ENCODE results near the gene B3GAT3. TPM values are rescaled to one million over a fixed set of nuclear protein-coding genes. Genes with fewer than 3 reads are reported as not detected.

The B3GAT3 gene
- total and polyA plus RNA-seq, 10 donors, result 25.2 to 65.7 (median 39.8) TPM

- intact Hi-C loops (cut with DNase I; ENCODE audit: low total_unique reads), result no loop called here
- Histone ChIP-seq H3K4me3 (no peak overlapping the region), H3K4me1 (peaks cover 4 to 65% (median 25%) of the 10 kb centered on the region in 6 donors), H3K27ac (peak overlapping the region in 2 of 8 donors; percentile 58 to 70), H3K9me3 (no peaks in the 10 kb centered on the region), H3K36me3 (peaks cover 0 to 100% (median 96%) of the 10 kb centered on the region in 6 donors), H3K27me3 (replicated peaks in 1 of 7) (no peaks in the 10 kb centered on the region)
- TF ChIP-seq POLR2A (IDR thresholded peaks at IDR 0.05) (no peak), POLR2AphosphoS5 (IDR thresholded peaks at IDR 0.05) (no peak), CTCF (IDR thresholded peaks at IDR 0.05 in 8 of 11, conservative IDR thresholded peaks at IDR 0.05 in 3 of 11) (no peak)
- DNase-seq, result peak; percentile 32
- 44 to 79% (median 75%) methylated on average over 8 of the region's 8 CpGs for WGBS, 5 donors
Observed at GRCh38 chr11:62567018-62567633, 54.7 kb downstream of the B3GAT3 start.

GRCh38 chr11:62566247-62566646, 55.5 kb downstream of the B3GAT3 start:
- TF ChIP-seq POLR2A (IDR thresholded peaks at IDR 0.05) (no peak), CTCF (IDR thresholded peaks at IDR 0.05 in 8 of 11, conservative IDR thresholded peaks at IDR 0.05 in 3 of 11) (no peak), POLR2AphosphoS5 (IDR thresholded peaks at IDR 0.05) (no peak)
- Histone ChIP-seq H3K4me1 (peaks cover 4 to 62% (median 18%) of the 10 kb centered on the region in 6 donors), H3K4me3 (no peak overlapping the region), H3K27me3 (replicated peaks in 1 of 7) (no peaks in the 10 kb centered on the region), H3K9me3 (no peaks in the 10 kb centered on the region), H3K36me3 (peaks cover 0 to 100% (median 94%) of the 10 kb centered on the region in 6 donors), H3K27ac (peak overlapping the region in 2 of 8 donors; percentile 58 to 70)
- 91 to 96% (median 95%) methylated on average over 8 of the region's 8 CpGs for WGBS, 5 donors
- intact Hi-C loops (cut with DNase I; ENCODE audit: low total_unique reads), result no loop called here
- peak; percentile 25 for DNase-seq

Small RNAs within 50 kb of the gene (microRNA-seq; reads per million reads assigned to microRNA genes)
- gene MIR6747, result 0.70 to 1.1 (median 1.1) reads per million in 3 donors

Small RNAs within 50 kb of the gene (small RNA-seq; reads per million reads assigned to genes)
- gene AP001458.1 (0 reads per million in 4 donors), gene MIR6747 (0 to 0.06 (median 0) reads per million in 4 donors), gene SNORA57 (0 reads per million in 4 donors)

Other genes with a start within 250 kb of the B3GAT3 start
- gene SCGB1A1, start 203.0 kb downstream of the B3GAT3 start, total RNA-seq, result not detected
- gene SCGB1A1, start 203.0 kb downstream of the B3GAT3 start, polyA plus RNA-seq, result under 1 TPM in 1 of 3 donors, not detected in 2; 0.35 TPM
- 100 to 1,000 TPM; 168 to 370 (median 289) TPM for gene AHNAK, start 75.2 kb downstream of the B3GAT3 start, total RNA-seq
- 10 to 100 TPM; 11.8 to 24.0 (median 12.0) TPM for gene AHNAK, start 75.2 kb downstream of the B3GAT3 start, polyA plus RNA-seq
- gene EEF1G, start 48.1 kb downstream of the B3GAT3 start, total RNA-seq, result 1,000 to 10,000 TPM in 6 of 7 donors, 100 to 1,000 TPM in 1; 989 to 1,475 (median 1,270) TPM
- 1,000 to 10,000 TPM; 2,364 to 2,501 (median 2,474) TPM for gene EEF1G, start 48.1 kb downstream of the B3GAT3 start, polyA plus RNA-seq
- 10 to 100 TPM; 14.4 to 30.9 (median 20.1) TPM for gene TUT1, start 30.5 kb downstream of the B3GAT3 start, total RNA-seq
- gene TUT1, start 30.5 kb downstream of the B3GAT3 start, polyA plus RNA-seq, result 10 to 100 TPM; 14.5 to 24.1 (median 16.1) TPM
- 100 to 1,000 TPM; 102 to 154 (median 114) TPM for gene MTA2, start 20.1 kb downstream of the B3GAT3 start, total RNA-seq
- 10 to 100 TPM; 55.3 to 94.6 (median 58.5) TPM for gene MTA2, start 20.1 kb downstream of the B3GAT3 start, polyA plus RNA-seq
- gene EML3, start 9.2 kb downstream of the B3GAT3 start, total RNA-seq, result 100 to 1,000 TPM in 5 of 7 donors, 10 to 100 TPM in 2; 46.7 to 159 (median 116) TPM
- 100 to 1,000 TPM in 1 of 3 donors, 10 to 100 TPM in 2; 51.0 to 116 (median 78.6) TPM for gene EML3, start 9.2 kb downstream of the B3GAT3 start, polyA plus RNA-seq
- 1 to 10 TPM; 4.3 to 8.8 (median 5.6) TPM for gene ROM1, start 8.7 kb downstream of the B3GAT3 start, total RNA-seq
- 10 to 100 TPM in 1 of 3 donors, 1 to 10 TPM in 2; 4.2 to 15.0 (median 6.1) TPM for gene ROM1, start 8.7 kb downstream of the B3GAT3 start, polyA plus RNA-seq
- 100 to 1,000 TPM; 122 to 245 (median 198) TPM for gene GANAB, start 24.6 kb upstream of the B3GAT3 start, total RNA-seq
- gene GANAB, start 24.6 kb upstream of the B3GAT3 start, polyA plus RNA-seq, result 10 to 100 TPM; 49.0 to 72.4 (median 53.6) TPM
- 10 to 100 TPM; 16.9 to 34.5 (median 24.8) TPM for gene INTS5, start 31.3 kb upstream of the B3GAT3 start, total RNA-seq
- 10 to 100 TPM in 1 of 3 donors, 1 to 10 TPM in 2; 4.4 to 13.7 (median 7.0) TPM for gene INTS5, start 31.3 kb upstream of the B3GAT3 start, polyA plus RNA-seq
- 10 to 100 TPM; 30.9 to 43.7 (median 42.5) TPM for gene C11orf98, start 43.2 kb upstream of the B3GAT3 start, total RNA-seq
- gene C11orf98, start 43.2 kb upstream of the B3GAT3 start, polyA plus RNA-seq, result 100 to 1,000 TPM; 144 to 164 (median 152) TPM
- gene CSKMT, start 43.3 kb upstream of the B3GAT3 start, total RNA-seq, result 10 to 100 TPM in 6 of 7 donors, 1 to 10 TPM in 1; 3.0 to 19.4 (median 13.2) TPM
- gene CSKMT, start 43.3 kb upstream of the B3GAT3 start, polyA plus RNA-seq, result 10 to 100 TPM; 32.6 to 59.4 (median 40.3) TPM
- 1 to 10 TPM; 4.9 to 6.5 (median 5.9) TPM for gene UQCC3, start 49.7 kb upstream of the B3GAT3 start, total RNA-seq
- gene UQCC3, start 49.7 kb upstream of the B3GAT3 start, polyA plus RNA-seq, result 10 to 100 TPM; 20.2 to 23.7 (median 23.3) TPM
- gene LBHD1, start 50.3 kb upstream of the B3GAT3 start, total RNA-seq, result 10 to 100 TPM in 6 of 7 donors, 1 to 10 TPM in 1; 10.0 to 20.2 (median 12.8) TPM
- gene LBHD1, start 50.3 kb upstream of the B3GAT3 start, polyA plus RNA-seq, result 10 to 100 TPM in 2 of 3 donors, 1 to 10 TPM in 1; 7.3 to 21.2 (median 15.1) TPM
- 100 to 1,000 TPM in 6 of 7 donors, 10 to 100 TPM in 1; 93.8 to 158 (median 128) TPM for gene UBXN1, start 57.1 kb upstream of the B3GAT3 start, total RNA-seq
- 100 to 1,000 TPM; 198 to 209 (median 203) TPM for gene UBXN1, start 57.1 kb upstream of the B3GAT3 start, polyA plus RNA-seq
- gene LRRN4CL, start 67.5 kb upstream of the B3GAT3 start, total RNA-seq, result not detected
- gene LRRN4CL, start 67.5 kb upstream of the B3GAT3 start, polyA plus RNA-seq, result under 1 TPM; 0.04 to 0.48 (median 0.17) TPM
- 10 to 100 TPM; 25.6 to 66.0 (median 34.4) TPM for gene BSCL2, start 85.4 kb upstream of the B3GAT3 start, total RNA-seq
- 10 to 100 TPM; 47.7 to 62.6 (median 47.8) TPM for gene BSCL2, start 85.4 kb upstream of the B3GAT3 start, polyA plus RNA-seq
- gene GNG3, start 85.7 kb upstream of the B3GAT3 start, total RNA-seq, result not detected
- under 1 TPM in 2 of 3 donors, not detected in 1; 0.12 to 0.13 TPM for gene GNG3, start 85.7 kb upstream of the B3GAT3 start, polyA plus RNA-seq
- 10 to 100 TPM; 39.3 to 62.8 (median 48.5) TPM for gene HNRNPUL2, start 105.5 kb upstream of the B3GAT3 start, total RNA-seq
- gene HNRNPUL2, start 105.5 kb upstream of the B3GAT3 start, polyA plus RNA-seq, result 10 to 100 TPM; 26.4 to 37.1 (median 29.3) TPM
- gene TTC9C, start 106.5 kb upstream of the B3GAT3 start, total RNA-seq, result 10 to 100 TPM; 25.4 to 47.1 (median 30.5) TPM
- 10 to 100 TPM; 27.8 to 35.6 (median 33.4) TPM for gene TTC9C, start 106.5 kb upstream of the B3GAT3 start, polyA plus RNA-seq
- 10 to 100 TPM in 5 of 7 donors, 1 to 10 TPM in 2; 6.6 to 14.5 (median 11.1) TPM for gene ZBTB3, start 132.2 kb upstream of the B3GAT3 start, total RNA-seq
- 1 to 10 TPM; 3.2 to 4.9 (median 3.9) TPM for gene ZBTB3, start 132.2 kb upstream of the B3GAT3 start, polyA plus RNA-seq
- gene POLR2G, start 139.6 kb upstream of the B3GAT3 start, total RNA-seq, result 10 to 100 TPM; 52.1 to 74.0 (median 60.2) TPM
- gene POLR2G, start 139.6 kb upstream of the B3GAT3 start, polyA plus RNA-seq, result 100 to 1,000 TPM; 129 to 153 (median 135) TPM
- gene TAF6L, start 149.4 kb upstream of the B3GAT3 start, total RNA-seq, result 10 to 100 TPM; 16.6 to 28.8 (median 23.7) TPM
- gene TAF6L, start 149.4 kb upstream of the B3GAT3 start, polyA plus RNA-seq, result 10 to 100 TPM; 11.9 to 37.5 (median 21.1) TPM
- gene TMEM179B, start 165.4 kb upstream of the B3GAT3 start, total RNA-seq, result 10 to 100 TPM; 39.0 to 80.8 (median 48.3) TPM
- gene TMEM179B, start 165.4 kb upstream of the B3GAT3 start, polyA plus RNA-seq, result 10 to 100 TPM; 46.1 to 57.1 (median 54.6) TPM
- gene TMEM223, start 170.0 kb upstream of the B3GAT3 start, total RNA-seq, result 10 to 100 TPM; 11.2 to 27.8 (median 13.6) TPM
- gene TMEM223, start 170.0 kb upstream of the B3GAT3 start, polyA plus RNA-seq, result 10 to 100 TPM; 19.0 to 32.8 (median 25.0) TPM
- 100 to 1,000 TPM in 4 of 7 donors, 10 to 100 TPM in 3; 87.7 to 125 (median 118) TPM for gene NXF1, start 183.5 kb upstream of the B3GAT3 start, total RNA-seq
- 100 to 1,000 TPM in 2 of 3 donors, 10 to 100 TPM in 1; 83.1 to 271 (median 194) TPM for gene NXF1, start 183.5 kb upstream of the B3GAT3 start, polyA plus RNA-seq
- gene STX5, start 210.1 kb upstream of the B3GAT3 start, total RNA-seq, result 10 to 100 TPM; 40.5 to 50.7 (median 43.7) TPM
- 10 to 100 TPM; 20.9 to 27.0 (median 23.5) TPM for gene STX5, start 210.1 kb upstream of the B3GAT3 start, polyA plus RNA-seq
- gene TEX54, start 210.9 kb upstream of the B3GAT3 start, total RNA-seq, result not detected
- not detected for gene TEX54, start 210.9 kb upstream of the B3GAT3 start, polyA plus RNA-seq
- gene WDR74, start 217.6 kb upstream of the B3GAT3 start, total RNA-seq, result 10 to 100 TPM; 29.0 to 62.2 (median 46.4) TPM
- 10 to 100 TPM; 56.0 to 66.2 (median 60.1) TPM for gene WDR74, start 217.6 kb upstream of the B3GAT3 start, polyA plus RNA-seq